ENCODE data around the gene SDR39U1.

Gene SDR39U1

GRCh38 chr14:24428628-24429394 is 13.8 kb downstream of the SDR39U1 start:
- no peak for DNase-seq

- no peak for DNase-seq
Measured at GRCh38 chr14:24427537-24428508, 14.8 kb downstream of the SDR39U1 start.

GRCh38 chr14:24426912-24427536 is 15.6 kb downstream of the SDR39U1 start:
- no peak for DNase-seq

GRCh38 chr14:24426150-24426911 is 16.2 kb downstream of the SDR39U1 start:
- DNase-seq = no peak

- DNase-seq = peak in 1 of 2 donors; percentile 72
Measured at GRCh38 chr14:24425704-24426103, 16.9 kb downstream of the SDR39U1 start.

- DNase-seq = no peak
Measured at GRCh38 chr14:24422694-24423601, 19.6 kb downstream of the SDR39U1 start.

GRCh38 chr14:24422261-24422660 is 20.3 kb downstream of the SDR39U1 start:
- no peak for DNase-seq

- no peak for DNase-seq
Measured at GRCh38 chr14:24418492-24418873, 24.1 kb downstream of the SDR39U1 start.

GRCh38 chr14:24417832-24418491 is 24.6 kb downstream of the SDR39U1 start:
- DNase-seq = no peak

GRCh38 chr14:24416932-24417619 is 25.5 kb downstream of the SDR39U1 start:
- DNase-seq = no peak

- DNase-seq = no peak
Measured at GRCh38 chr14:24416254-24416931, 26.2 kb downstream of the SDR39U1 start.

GRCh38 chr14:24415421-24416253 is 26.9 kb downstream of the SDR39U1 start:
- DNase-seq = no peak

- DNase-seq = no peak
Measured at GRCh38 chr14:24414732-24415420, 27.7 kb downstream of the SDR39U1 start.

- no peak for DNase-seq
Measured at GRCh38 chr14:24414077-24414476, 28.5 kb downstream of the SDR39U1 start.

GRCh38 chr14:24411443-24412389 is 30.9 kb downstream of the SDR39U1 start:
- DNase-seq = peak; percentile 49 to 63

- DNase-seq = no peak
Measured at GRCh38 chr14:24409956-24410355, 32.6 kb downstream of the SDR39U1 start.

- DNase-seq = no peak
Measured at GRCh38 chr14:24409192-24409591, 33.4 kb downstream of the SDR39U1 start.

Data from inflammatory macrophage (primary cell).